Stimulated activated CD8-positive, alpha-beta memory T cell treated with anti-CD3 and anti-CD28 coated beads, Interleukin-12 subunit alpha, Interleukin-12 subunit beta, amount 100 ng/mL, for 1 hour (primary cell): ENCODE measurements around the gene PHYHD1.

Experiments
- DNase-seq: peaks from one replicate; pipeline ENCODE4 v3.0.0-alpha.2; 2020; ENCODE audit warnings: low read depth

The PHYHD1 gene

DNA sequence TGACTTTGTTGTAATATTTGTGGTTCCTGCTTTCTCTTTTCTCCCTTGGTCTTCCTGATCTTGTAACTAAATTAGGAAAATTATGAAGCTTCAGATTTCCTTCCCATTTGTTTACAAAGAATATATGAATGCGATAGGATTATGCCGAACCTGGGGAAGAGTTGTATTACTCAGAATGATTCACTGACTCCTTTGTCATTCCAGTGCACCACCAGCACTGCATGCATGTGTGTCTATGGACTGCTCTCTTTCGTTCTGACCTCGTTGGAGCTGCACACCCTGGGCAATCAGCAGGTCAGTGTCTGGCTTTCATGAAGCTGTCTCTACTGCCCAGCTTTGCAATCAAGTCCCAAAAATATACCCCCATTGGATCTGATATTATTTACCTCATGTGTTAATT, 52.2 kb downstream of the PHYHD1 start:
- DNase-seq = no peak

DNA sequence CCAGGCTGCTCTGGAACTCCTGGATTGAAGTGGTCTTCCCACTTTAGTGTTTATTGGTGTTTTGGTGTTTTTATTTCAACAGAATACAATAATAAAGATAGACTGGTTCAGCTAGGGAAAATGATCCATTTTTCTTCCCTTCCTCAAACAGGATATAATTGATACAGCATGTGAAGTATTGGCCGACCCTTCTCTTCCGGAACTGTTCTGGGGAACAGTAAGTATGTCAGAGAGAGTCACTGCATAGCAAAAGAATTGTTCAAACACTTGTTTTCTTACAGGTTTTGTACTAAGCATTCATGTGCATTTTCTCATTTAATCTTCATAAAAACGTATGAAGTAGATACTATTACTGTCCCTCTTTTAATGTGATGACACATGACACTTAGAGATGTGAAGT, 58.3 kb downstream of the PHYHD1 start:
- no peak for DNase-seq

DNA sequence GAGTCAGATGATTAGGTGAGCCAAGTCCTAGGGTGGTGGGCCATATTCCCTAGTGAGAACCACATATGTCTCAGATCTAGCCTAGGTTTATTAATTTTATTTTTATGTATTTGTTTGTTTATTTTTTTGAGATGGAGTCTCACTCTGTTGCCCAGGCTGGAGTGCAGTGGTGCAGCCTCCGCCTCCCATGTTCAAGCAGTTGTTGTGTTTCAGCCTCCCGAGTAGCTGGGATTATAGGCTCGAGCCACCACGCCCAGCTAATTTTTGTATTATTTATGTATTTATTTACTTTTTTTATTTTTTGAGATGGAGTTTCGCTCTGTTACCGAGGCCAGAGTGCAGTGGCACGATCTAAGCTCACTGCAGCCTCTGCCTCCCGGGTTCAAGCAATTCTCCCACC, 62.8 kb downstream of the PHYHD1 start:
- no peak for DNase-seq

DNA sequence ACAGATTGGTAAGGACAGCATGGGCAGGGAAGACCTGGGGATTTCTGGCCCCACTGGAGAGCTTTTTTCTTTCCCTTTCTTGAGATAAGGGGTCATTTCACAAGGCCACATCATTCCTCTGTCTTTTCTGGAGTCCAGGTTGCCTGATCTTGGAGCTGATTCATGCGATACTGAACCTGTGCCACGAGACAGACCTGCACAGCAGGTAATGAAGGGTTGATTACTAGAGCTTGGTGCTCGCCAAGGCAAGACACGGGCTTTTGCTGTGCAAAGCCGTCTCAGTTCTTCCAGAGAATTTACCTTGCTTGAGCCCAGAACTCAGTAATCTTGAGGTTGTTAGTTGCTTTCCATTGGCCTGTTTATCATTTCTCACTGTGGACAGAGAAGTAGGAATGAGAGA, 65.9 kb downstream of the PHYHD1 start:
- DNase-seq = no peak

DNA sequence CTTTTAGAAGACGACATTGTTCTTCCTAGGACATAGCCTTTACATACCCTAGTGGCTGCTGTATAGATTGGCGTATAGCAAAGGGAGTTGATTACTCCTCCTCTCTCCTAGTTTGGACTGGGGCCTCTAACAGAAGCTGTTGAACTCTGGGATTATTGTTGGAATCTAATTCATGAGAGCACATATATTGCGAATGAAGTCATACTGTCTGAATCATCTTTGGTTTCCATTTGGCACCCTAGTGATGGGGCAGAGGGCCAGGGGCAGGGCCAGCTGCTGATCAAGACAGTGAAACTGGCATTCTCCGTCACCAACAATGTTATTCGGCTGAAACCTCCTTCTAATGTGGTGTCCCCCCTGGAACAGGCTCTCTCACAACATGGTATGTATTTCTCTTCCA, 67.0 kb downstream of the PHYHD1 start:
- DNase-seq = no peak
